ENCODE data around the gene ADGRD1.

The ADGRD1 gene

DNA sequence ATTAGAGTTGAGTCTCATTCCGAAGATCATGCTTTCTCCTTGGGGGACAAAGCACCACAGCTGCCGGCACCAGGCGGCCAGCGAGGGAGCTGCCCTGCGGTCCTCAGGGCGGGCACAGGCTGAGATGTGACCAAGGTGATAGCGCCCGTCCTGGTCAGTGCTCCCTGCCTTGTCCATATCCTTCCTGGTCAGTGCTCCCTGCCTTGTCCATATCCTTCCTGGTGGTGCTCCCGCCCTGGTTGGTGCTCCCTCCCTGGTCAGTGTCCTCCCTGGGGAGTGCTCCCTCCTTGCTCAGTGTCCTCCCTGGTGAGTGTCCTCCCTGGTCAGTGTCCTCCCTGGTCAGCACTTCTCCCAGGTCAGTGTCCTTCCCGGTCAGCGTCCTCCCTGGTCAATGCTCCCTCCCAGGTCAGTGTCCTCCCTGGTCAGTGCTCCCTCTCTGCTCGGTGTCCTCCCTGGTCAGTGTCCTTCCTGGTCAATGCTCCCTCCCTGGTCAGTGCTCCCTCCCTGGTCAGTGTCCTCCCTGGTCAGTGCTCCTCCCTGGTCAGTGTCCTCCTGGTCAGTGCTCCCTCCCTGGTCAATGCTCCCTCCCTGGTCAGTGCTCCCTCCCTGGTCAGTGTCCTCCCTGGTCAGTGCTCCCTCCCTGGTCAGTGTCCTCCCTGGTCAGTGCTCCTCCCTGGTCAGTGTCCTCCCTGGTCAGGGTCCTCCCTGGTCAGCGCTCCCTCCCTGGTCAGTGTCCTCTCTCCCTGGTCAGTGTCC, 92.2 kb downstream of the ADGRD1 start:
- no peak for DNase-seq

DNA sequence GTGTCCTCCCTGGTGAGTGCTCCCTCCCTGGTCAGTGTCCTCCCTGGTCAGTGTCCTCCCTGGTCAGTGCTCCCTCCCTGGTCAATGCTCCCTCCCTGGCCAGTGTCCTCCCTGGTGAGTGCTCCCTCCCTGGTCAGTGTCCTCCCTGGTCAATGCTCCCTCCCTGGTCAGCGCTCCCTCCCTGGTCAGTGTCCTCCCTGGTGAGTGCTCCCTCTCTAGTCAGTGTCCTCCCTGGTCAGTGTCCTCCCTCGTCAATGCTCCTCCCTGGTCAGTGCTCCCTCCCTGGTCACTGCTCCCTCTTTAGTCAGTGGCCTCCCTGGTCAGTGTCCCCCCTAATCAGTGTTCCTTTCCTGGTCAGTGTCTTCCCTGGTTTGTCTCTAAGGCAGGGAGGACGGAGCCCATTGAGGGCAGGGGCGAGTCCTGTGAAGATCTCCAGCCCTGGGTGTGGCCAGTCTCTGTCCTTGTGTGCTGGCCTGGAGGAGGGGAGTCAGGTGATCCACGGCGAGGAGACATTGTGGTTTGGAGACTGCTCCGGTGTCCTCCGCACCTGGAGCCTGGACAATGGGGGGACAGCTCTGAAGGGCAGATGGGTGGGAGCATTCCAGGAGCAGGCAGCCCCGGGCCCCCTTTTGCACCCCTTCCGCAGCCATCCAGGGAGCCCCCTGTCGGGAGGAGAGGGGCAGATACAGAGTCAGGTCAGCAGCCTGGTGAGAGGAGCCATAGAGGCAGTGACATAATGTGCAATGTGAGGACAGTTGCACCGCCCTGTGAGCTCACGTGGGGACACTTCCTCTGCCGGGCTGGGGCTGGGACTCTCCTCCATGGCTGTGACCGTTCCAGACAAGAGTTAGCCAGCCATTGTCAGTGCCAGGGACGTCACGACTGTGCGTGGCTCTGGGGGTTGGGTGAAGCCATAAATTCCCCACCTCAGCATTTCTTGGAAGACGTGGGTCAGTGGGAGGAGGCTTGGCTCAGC, 93.4 kb downstream of the ADGRD1 start:
- no peak for DNase-seq

DNA sequence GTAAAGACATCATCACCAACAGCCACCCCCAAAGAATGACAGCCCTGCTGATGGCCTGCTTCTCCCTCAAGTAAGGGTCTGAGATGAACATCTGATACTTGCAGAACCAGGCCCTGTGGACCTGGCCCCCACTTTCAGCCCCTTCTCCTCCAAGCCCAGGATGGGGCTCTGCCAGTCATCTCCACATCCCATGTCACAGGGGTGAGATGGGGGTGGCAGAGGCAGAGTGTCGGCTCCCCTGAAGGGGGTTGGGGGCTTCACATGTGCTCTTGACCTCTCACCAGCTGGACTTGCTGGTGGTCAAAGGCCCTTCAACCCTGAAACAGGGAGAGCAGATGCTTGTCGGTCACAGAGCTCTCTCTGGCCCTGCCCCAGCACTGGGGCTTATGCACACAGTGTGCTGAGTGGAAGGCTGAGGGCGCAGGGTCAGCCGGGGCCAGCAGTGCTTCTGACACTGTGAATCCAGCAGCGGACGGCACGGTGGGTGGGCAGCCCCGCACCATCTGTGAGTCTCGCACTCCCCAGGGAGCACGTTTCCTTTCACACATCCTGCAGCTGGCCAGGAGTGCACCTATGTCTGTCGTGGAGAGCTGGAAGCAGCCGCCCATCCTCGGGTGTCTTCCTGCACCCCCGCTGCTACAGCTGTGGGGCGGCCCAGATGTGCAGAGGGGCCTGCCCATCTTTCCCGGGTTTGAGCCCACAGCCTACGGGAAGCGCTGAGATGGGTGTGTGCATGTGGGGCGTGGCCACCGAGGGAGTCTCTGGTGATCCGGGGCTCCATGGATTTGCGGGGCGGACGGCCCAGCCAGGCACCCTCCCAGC, 94.3 kb downstream of the ADGRD1 start:
- DNase-seq = no peak

DNA sequence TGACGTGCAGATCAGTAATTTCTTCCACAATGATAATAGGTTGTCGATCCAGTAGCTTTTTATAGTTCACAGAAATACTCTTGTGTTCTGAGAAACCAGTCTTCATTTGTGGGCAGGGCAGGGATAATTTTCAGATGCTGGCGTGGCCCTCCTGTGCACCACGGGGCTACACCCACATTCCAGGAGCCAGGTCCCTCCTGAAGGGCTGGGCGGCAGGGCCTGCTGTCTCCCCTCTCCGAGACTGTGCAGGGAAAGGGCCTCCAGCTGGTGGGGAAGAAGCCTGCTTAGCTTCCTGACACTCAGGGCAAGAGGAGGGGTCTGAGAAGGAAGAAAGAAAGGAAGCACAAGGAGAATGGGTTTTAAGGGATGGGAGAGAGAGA, 94.9 kb downstream of the ADGRD1 start:
- DNase-seq = no peak

DNA sequence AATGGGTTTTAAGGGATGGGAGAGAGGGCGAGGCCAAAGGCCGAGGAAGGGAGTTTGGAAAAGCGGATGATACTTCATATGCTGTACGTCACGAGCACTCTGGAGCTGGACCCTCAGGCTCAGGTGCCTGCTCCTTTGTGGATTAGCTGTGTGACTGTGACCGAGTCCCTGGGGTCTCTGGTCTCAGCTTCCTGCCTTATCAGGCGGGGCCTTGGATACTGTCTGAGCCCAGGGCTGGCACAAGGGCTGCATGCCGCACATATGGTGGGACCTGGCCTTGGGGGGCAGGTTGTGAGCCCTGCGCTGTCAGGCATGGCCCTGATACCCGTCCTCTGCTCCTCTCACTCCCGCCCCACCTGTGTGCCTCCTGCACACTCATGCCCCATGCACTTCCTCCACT, 95.3 kb downstream of the ADGRD1 start:
- no peak for DNase-seq

DNA sequence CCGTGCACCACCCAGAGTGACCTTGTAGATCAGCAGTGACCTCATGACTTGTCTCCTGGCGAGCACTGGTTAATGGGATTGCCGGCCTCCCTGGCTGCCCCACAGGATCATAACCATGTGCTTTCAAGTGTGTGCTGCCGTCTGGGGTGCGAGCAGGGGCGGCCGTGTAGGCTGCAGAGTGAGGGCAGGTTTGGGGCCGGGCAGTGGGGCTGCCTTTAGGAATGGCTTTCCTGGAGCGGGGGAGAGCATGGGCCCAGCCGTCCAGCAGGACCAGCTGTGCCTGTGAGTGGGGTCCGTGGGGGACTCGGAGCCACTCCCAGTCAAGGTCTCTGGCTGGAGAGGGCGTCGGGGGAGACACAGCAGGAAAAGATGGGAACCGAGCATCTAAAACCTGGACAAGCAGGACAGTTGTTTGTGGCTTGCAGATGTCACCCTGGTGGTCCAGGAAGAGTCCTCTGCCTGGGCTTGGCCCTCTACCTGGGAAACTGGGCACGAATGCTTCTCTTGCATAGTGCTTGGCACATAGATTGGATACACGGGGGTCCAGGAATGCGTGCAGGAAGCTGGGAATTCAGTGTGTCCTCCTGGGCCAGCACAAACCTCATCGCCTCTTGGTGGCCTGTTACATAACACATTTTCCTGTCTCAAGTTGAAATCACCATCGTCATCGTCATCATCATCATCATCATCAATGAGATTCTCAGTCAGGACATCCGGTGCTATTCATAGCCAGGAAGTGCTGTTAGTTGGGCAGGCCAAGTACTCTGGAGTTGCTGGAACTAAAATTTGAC, 96.0 kb downstream of the ADGRD1 start:
- DNase-seq = no peak

DNA sequence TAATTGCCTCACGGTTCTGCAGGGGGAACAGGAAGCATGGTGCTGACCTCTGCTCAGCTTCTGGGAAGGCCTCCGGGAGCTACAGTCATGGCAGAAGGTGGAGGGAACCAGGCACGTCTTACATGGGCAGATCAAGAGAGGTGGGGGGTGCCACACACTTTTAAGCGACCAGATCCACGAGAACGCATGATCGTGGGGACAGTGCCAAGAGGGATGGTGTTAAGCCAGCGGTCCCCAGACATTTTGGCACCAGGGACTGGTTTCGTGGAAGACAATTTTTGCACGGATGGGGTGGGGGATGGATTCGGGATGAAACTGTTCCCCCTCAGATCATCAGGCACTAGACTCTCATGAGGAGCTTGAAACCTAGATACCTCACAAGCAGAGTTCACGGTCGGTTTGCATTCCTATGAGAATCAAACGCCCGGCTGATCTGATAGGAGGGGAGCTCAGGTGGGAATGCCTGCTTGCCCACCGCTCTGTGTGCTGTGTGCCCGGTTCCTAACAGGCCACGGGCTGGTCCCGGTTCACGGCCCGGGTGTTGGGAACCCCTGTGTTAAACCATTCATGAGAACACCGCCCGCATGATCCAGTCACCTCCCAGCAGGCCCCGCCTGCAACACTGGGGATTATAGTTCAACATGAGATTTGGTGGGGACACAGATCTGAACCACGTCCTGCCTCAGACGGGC, 96.9 kb downstream of the ADGRD1 start:
- no peak for DNase-seq

DNA sequence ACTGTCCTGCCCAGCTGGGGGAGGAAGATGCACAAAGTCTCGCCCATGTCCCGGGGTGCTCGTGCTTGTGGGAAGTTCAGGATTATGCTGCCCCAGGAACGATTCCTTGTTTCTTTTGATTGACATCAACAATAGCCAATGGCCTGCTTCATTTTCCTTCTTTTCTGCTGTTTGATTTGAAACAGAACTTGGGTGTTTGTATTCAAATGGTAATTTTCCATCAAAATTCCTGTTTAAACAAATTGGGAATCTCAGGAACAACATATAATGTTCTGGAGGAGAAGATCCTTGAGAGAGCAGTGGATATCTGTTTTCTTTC, 97.4 kb downstream of the ADGRD1 start:
- DNase-seq = no peak

DNA sequence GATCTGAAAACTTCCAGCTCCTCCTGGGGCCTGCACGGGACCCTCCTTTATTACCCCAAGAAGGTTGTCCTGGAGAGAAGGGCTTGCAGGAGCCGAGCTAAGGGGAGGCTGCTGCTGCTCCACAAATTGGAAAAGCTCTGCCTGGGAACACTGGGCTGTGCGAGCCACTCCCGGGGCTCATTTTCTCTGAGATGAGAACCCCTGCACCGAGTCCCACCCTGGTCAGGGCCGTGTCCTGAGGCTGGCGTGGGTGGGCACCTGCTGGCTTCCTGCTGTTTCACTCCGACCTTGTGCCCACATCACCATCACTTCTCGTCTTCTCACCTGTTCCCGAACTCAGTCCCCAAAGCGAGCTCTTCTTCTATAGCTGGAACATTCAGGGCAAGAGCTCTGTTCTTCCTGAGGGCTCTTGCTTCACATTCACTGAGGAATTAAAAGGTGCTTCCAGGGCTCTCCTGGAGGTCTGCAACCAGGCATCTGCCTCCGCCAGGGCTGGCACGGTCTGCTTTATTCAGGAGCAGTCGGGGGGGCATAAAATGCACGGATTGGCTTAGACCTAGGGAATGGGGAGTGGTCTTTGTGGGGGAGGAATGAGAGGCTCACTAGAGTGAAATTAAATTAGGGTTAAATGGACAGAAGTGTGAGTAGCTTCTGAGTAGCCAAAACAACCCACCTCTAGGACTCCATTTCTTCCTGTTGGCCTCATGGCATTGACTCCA, 98.5 kb downstream of the ADGRD1 start:
- DNase-seq = no peak

DNA sequence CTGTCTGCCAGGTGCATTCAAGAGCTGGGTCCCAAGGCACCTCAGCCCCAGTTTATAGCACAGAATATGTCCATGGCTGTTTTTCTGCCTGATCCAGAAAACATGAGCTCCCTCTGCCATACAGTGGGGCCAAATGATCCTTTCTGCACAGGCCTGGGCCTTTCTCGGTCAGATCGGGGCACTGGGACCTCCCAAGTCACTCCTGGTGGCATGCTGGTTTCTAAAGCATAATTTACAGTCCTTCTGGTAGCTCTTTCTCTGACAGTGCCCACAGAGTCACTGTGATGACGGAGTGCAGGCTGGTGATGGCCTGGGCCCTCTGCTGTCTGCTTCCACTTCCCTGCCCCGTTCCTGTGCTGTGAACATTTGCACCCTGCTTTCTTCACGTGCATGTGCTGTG, 99.2 kb downstream of the ADGRD1 start:
- no peak for DNase-seq

DNA sequence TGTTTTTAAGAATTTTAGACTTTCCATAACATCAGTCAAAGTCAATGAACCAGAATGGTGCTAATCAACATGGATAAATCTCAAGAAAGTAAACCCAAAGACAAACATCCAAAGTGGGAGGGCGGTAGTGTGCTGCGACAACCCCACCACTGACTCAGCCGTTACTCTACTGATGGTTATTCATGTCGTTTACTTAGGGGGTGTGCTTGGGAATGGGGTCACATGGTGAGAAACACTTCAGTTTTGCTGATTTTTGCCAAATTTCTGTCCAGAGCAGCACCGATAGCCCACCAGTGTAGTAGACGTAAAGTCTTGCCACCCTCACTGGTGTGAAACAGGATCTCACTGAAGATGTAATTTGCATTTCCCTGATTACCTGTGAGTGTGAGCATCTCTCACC, 99.9 kb downstream of the ADGRD1 start:
- DNase-seq = no peak

DNA sequence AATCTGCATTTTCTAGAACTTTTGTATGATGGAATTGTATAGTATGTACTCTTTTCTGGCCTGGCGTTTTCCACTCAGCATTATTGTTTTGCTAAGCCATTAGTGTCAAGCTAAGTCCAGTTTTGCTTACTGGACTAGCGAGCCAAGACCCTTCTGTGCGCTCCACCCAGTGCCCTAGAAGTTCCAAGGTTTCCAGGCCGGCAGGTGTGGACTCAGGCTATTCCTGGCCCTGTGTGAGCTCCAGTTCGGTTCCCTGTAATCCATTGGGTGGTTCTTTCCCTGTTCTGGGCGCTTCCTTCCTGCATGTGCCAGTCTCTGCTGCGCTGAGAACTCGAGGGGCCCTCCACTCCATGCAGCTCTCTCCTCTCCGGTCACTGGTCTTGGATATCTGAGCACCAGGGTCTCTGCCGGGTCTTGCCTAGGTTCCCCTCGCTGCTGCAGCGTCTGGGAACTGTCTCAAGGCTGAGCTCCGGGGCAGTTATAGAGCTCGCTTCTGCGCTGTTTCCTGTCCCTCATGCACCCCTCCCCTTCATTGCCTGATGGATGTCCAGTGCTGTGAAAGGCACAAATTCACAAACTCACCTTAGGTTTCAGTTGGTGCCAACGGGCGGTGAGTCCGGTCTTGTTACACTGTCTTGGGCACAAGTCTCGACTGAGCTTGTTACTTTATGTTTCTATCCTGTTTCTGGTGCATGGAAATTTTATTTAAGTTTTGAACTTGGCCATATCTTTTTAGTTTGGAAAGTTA, 100.8 kb downstream of the ADGRD1 start:
- no peak for DNase-seq

DNA sequence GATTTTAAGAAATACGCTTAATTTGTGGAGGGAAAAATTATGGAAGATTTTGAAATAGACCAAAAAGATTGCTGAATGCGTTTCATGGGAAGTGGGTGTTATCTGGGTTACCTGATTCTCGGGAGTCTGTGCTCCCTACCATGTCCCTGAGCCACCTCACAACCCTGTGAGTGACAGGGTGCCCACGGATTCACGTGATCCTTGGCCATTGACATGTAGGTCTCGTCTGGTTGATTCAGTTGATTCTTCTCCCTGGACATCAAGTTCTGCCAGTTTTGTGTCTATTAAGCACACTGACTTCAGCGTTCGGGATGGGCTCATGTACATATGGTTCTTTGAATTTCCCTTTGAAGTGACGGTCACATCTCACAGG, 101.4 kb downstream of the ADGRD1 start:
- DNase-seq = no peak

DNA sequence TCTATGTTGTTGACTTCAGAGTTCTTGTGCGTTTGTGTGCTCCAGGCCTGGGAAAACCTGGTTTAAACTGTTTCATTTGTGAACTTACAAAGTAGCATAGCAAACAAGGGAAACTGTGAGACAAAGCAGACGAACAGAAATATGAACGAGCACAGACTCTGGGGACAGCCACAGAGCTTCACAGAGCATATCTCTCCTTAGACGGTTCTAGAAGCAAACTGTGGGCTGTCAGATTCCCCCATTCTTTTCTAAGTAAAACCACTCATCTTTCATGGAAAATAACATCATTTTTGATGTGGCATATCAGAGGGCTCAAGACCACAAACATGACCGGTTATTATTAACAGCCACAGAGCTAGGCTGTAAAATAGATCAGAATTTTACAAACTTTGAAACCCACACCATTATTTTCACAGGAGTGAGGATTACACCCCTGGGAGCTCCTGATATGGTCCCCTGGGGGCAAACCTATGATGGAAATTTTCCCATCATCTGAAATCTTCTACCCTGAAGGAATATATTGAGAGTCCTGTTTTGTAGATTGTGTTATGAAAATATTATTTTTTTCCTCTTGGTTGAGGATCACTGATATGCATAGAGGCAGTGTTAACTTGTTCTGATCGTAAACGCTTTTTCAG, 102.0 kb downstream of the ADGRD1 start:
- DNase-seq = no peak

DNA sequence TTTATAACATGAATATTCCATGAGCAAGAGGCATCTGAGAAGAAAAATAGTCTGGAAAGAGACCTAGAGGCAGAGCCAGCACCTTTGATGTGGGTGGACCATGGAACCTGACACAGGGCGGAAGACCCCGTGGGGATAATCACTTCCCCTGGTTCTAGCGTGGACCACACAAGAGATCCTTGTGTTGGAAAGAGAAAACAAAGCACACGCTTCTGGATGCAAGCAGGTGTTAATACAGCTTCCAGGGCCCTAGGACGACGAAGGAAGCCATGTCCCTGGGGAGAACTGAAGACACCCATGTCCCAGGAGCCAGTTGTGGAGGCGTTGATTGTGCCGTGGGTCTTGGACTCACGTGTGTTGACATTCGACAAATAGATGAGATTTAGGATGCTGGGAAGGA, 102.9 kb downstream of the ADGRD1 start:
- DNase-seq = no peak

DNA sequence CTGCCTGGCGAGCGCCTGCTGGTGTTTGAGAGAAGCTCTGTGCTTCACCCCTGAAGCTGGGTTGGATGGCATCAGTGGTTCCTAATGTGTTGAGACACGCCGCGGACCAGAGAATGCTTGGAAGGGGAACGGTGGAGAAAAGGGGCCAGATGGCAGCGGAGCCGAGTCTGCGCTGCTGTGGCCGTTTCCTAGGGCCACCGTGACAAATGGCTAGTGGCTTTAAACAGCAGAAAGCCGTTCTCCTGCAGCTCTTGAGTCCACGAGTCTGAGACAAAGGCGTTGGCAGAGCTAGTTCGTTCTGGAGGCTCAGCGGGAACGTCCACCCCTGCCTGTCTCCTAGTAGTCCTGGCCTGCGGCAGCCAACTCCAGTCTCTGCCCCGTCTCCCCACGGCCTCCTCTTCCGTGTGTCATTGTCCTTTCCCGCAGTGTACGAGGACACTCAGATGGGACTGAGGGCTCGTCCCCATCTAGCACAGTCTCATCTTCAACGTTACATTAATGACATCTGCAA, 103.6 kb downstream of the ADGRD1 start:
- no peak for DNase-seq

DNA sequence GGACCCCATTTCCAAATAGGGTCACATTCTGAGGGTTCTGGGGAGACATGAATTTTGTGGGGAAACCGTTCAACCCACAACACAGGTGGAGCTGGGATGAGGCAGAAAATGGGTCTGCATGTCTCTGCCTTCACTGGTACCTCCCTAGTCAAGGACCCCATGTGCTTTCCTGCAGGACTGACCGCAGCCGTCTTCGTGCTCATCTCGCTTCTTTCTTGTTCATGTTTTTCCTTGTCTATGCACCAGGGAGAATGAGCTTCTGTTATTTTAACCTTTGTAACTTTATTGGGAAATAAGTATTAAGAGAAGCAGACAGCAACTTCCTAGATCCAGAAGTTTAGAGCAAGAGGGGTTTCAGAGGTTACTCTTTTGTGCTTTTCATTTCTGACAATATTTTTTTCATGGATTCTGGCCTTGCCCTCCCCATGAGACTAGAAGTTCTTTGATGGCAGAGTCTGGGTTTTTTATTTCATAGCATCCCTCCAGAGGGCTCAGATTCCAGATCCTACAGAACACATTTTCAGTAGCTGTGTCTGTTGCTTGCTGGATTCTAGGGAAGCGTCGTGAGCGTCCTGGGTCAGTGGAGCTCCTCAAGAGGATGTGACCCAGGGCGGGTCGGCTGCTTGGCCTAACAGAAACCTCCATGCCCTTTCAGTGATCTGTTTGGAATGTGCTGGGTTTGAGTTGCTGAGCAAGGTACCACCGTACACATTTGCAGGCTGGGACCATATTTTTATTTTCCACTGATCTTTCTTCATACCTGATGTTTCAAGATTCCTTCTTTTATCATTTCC, 104.2 kb downstream of the ADGRD1 start:
- DNase-seq = no peak

DNA sequence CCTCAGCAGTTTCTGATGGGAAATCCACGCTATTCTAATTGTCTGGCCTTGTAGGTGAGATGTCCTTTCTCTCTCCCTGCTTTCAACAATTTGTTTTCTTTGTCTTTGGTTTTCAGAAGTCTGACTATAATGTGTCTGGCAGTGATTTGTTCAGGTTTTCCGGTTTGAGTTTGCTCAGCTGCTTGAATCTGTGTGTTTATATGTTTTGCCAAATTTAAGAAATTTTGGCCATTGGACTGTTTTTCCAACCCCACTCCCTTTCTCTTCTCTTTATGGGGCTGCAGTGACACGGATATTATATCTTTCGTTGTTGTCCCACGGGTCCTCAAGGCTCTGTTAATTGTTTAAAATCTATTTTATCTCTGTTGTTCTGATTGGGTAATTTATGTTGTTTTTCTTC, 105.0 kb downstream of the ADGRD1 start:
- no peak for DNase-seq
